ENCODE results near the gene RAET1G. TPM values are rescaled to one million over a fixed set of nuclear protein-coding genes. Genes with fewer than 3 reads are reported as not detected.
"Not testable (repeated sequence)": the region's sequence is repeated elsewhere in the genome, so short reads cannot be mapped to it uniquely, and the experiment has no call there.

RAET1G gene
- total RNA-seq, 1 donor, result not detected

GRCh38 chr6:149915970-149916865 is 6.7 kb downstream of the RAET1G start:
- Histone ChIP-seq H3K9me3 (ENCODE audit: low read depth, low read length) (no peaks in the 10 kb centered on the region), H3K4me1 (ENCODE audit: insufficient read depth, low read length) (no peaks in the 10 kb centered on the region), H3K4me3 (ENCODE audit: low read length) (no peak overlapping the region), H3K27me3 (ENCODE audit: insufficient read depth, low read length) (peaks cover 6% of the 10 kb centered on the region)

- H3K4me3 ChIP-seq (ENCODE audit: low read length), result no peak overlapping the region
- no peaks in the 10 kb centered on the region for H3K4me1 ChIP-seq (ENCODE audit: insufficient read depth, low read length)
- no peaks in the 10 kb centered on the region for H3K9me3 ChIP-seq (ENCODE audit: low read depth, low read length)
- no peaks in the 10 kb centered on the region for H3K27me3 ChIP-seq (ENCODE audit: insufficient read depth, low read length)
Measured at GRCh38 chr6:149913540-149914240, 9.2 kb downstream of the RAET1G start.

DNA sequence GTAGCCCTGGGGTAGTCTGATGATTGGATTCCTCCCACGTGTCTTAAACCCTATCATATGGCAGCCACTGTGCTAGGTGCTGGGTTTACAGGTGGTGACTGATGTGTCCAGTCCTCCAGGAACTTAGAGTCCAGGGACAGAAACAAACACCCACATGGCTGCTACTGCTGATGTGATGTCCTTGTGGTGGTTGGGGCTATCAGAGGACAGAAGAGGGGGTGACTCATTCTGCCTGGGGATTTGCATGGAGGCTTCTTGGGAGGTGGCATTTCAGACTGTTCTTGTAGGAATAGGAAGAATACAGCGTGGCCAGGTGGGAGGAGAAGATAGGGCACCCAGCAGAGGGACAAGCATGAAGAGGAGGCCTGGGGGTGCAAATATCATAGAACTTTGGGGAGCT is 9.8 kb downstream of the RAET1G start:
- no peaks in the 10 kb centered on the region for H3K4me1 ChIP-seq (ENCODE audit: insufficient read depth, low read length)
- no peaks in the 10 kb centered on the region for H3K9me3 ChIP-seq (ENCODE audit: low read depth, low read length)
- no peaks in the 10 kb centered on the region for H3K27me3 ChIP-seq (ENCODE audit: insufficient read depth, low read length)
- H3K4me3 ChIP-seq (ENCODE audit: low read length), result no peak overlapping the region

DNA sequence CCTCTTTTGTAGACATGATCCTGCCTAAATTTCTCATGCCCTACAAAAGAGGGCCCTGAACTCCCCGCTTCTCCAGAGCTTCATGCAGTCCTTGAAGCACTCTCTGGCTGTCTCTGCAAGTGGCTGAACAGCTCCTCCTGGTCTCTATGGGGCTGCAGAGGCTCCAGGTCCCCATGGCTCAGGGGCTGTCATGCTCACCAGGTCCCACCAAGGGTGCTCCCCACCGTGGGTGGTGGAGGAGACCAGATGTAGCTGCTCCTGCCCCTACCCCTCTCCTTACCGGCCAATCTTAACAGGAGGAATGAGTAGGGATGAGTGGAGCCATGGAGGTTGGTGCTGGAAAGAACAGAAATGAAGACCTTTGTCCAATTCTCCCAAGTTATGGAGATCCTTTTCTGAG is 10.2 kb downstream of the RAET1G start:
- H3K4me1 ChIP-seq (ENCODE audit: insufficient read depth, low read length); H3K9me3 ChIP-seq (ENCODE audit: low read depth, low read length); H3K4me3 ChIP-seq (ENCODE audit: low read length); H3K27me3 ChIP-seq (ENCODE audit: insufficient read depth, low read length): not testable (repeated sequence)

- Histone ChIP-seq H3K27me3 (ENCODE audit: insufficient read depth, low read length) (no peaks in the 10 kb centered on the region), H3K9me3 (ENCODE audit: low read depth, low read length) (no peaks in the 10 kb centered on the region), H3K4me1 (ENCODE audit: insufficient read depth, low read length) (no peaks in the 10 kb centered on the region), H3K4me3 (ENCODE audit: low read length) (no peak overlapping the region)
Measured at GRCh38 chr6:149910721-149911151, 12.2 kb downstream of the RAET1G start.

DNA sequence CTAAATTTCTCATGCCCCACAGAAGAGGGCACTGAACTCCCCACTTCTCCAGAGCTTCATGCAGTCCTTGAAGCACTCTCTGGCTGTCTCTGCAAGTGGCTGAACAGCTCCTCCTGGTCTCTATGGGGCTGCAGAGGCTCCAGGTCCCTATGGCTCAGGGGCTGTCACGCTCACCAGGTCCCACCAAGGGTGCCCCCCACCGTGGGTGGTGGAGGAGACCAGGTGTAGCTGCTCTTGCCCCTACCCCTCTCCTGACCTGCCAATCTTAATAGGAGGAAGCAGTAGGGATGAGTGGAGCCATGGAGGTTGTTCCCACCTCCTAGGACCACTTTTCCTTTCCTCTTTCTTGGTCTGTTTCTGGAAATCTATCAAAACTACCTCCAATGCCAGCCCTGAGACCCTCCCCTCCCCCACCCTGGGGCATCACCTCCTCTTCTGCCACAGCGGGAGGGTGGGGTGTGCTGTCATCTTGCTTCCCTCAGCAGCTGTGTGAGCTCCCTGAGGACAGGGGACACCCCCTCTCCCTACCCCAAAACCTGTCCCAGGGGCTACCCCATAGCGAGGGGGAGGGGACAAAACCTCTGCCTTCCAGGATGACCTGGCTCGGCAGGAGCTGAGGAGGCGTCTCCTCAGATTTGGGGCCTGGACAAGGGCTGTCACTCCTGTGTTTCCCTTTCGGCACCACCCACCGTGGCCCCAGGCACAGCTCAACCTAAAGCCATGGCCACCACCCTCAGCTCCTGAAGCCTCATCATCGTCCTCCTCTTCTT is 13.0 kb downstream of the RAET1G start:
- no peaks in the 10 kb centered on the region for H3K4me1 ChIP-seq (ENCODE audit: insufficient read depth, low read length)
- no peak overlapping the region for H3K4me3 ChIP-seq (ENCODE audit: low read length)
- H3K27me3 ChIP-seq (ENCODE audit: insufficient read depth, low read length), result no peaks in the 10 kb centered on the region
- no peaks in the 10 kb centered on the region for H3K9me3 ChIP-seq (ENCODE audit: low read depth, low read length)

- H3K9me3 ChIP-seq (ENCODE audit: low read depth, low read length); H3K4me3 ChIP-seq (ENCODE audit: low read length); H3K27me3 ChIP-seq (ENCODE audit: insufficient read depth, low read length); H3K4me1 ChIP-seq (ENCODE audit: insufficient read depth, low read length): not testable (repeated sequence)
Measured at GRCh38 chr6:149908480-149908879, 14.4 kb downstream of the RAET1G start.

DNA sequence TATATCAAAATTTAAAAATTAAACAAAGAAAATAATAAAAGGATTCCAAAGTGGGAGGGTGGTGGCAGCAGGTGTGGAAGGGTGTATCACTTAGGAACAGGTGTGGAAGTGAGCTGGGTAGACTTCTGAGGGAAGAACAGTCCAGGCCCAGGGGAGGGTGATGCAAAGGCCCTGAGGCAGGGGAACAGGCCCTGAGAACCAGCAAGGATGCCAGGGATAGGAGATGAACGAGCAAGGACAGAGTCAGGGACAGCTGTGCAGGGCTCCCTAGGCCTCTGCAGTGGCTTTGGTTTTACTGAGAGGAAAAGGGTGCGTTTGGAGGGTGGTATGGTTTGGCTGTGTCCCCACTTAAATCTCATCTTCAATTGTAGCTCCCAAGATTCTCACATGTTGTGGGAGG is 15.6 kb downstream of the RAET1G start:
- Histone ChIP-seq H3K27me3 (ENCODE audit: insufficient read depth, low read length) (no peaks in the 10 kb centered on the region), H3K9me3 (ENCODE audit: low read depth, low read length) (no peaks in the 10 kb centered on the region), H3K4me3 (ENCODE audit: low read length) (no peak overlapping the region), H3K4me1 (ENCODE audit: insufficient read depth, low read length) (no peaks in the 10 kb centered on the region)

DNA sequence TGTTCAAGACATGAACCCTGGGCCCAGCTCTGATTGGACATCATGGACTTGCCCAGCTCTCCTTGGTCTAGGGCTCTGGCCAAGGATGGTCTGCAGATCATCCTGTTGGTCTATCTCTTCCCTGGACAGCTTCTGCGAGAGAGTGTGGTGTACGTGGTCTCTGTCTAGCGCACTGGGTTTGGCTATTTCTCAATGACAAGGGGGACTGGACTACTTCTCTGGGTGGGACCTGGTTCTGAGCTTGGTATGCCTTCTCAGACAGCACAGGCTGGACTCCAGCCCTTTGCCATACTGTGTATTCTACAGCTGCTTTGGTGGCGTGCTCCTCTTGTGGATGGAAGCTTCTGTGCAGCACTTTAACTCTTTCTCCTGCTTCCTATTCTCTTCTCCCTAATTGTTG is 16.5 kb downstream of the RAET1G start:
- H3K4me1 ChIP-seq (ENCODE audit: insufficient read depth, low read length), result no peaks in the 10 kb centered on the region
- no peak overlapping the region for H3K4me3 ChIP-seq (ENCODE audit: low read length)
- no peaks in the 10 kb centered on the region for H3K9me3 ChIP-seq (ENCODE audit: low read depth, low read length)
- H3K27me3 ChIP-seq (ENCODE audit: insufficient read depth, low read length), result no peaks in the 10 kb centered on the region

DNA sequence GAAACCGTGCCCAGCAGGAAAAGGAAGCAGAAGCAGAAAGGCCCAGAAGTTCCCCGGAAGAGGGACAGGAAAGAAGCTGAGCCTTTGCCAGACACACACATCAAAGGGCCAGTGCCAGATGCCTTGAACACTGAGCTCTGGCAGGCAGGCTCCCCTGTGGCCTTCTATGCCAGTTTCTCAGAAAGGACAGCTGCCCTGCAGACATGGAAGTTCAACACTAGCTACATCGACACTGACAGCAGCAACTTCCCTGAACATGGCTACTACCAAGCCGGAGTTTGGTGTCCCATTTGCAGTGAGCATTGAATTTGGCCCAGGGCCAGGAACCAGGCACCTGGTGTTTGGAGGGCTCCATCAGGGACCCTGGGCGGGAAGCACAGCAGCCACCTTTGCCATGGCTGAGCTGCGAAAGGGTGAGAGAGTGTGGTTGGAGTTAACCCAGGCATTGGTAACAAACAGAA is 17.0 kb downstream of the RAET1G start:
- no peaks in the 10 kb centered on the region for H3K4me1 ChIP-seq (ENCODE audit: insufficient read depth, low read length)
- no peaks in the 10 kb centered on the region for H3K27me3 ChIP-seq (ENCODE audit: insufficient read depth, low read length)
- no peaks in the 10 kb centered on the region for H3K9me3 ChIP-seq (ENCODE audit: low read depth, low read length)
- H3K4me3 ChIP-seq (ENCODE audit: low read length), result no peak overlapping the region

GRCh38 chr6:149905371-149905910 is 17.5 kb downstream of the RAET1G start:
- Histone ChIP-seq H3K4me3 (ENCODE audit: low read length) (no peak overlapping the region), H3K9me3 (ENCODE audit: low read depth, low read length) (no peaks in the 10 kb centered on the region), H3K4me1 (ENCODE audit: insufficient read depth, low read length) (no peaks in the 10 kb centered on the region), H3K27me3 (ENCODE audit: insufficient read depth, low read length) (no peaks in the 10 kb centered on the region)

- H3K27me3 ChIP-seq (ENCODE audit: insufficient read depth, low read length), result no peaks in the 10 kb centered on the region
- no peaks in the 10 kb centered on the region for H3K4me1 ChIP-seq (ENCODE audit: insufficient read depth, low read length)
- H3K9me3 ChIP-seq (ENCODE audit: low read depth, low read length), result no peaks in the 10 kb centered on the region
- H3K4me3 ChIP-seq (ENCODE audit: low read length), result no peak overlapping the region
Measured at GRCh38 chr6:149904661-149905370, 18.1 kb downstream of the RAET1G start.

DNA sequence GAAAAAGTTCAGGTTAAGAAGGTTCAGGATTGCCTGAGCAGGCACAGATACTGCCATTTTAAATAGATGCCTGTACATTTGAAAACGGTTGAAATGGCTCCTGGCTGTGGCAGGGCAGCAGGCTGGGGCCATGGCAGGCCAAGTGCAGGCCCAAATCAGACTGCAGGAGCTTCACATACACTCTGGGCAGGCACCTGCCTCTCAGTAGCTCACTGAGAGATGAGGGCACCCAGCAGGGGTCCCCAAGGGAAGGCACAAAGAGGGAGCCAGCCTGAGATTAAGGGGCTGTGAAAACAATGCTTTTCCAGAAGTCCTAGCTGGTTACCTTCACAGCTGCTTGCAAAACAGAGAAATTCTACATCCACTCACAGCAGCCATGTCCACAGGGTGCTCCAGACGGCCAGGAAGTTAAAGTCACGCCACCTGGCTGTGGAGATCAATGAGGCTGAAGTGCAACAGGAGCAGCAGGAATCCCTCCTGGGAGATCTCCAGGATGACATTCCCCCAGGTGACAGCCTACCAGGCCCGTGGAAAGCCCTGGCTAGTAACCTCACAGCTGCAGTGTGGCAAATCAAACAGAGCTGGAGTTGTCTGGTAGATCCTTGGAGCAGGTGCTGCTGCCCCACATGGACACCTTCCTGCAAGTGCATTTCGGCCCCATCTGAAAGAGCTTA is 18.8 kb downstream of the RAET1G start:
- Histone ChIP-seq H3K9me3 (ENCODE audit: low read depth, low read length) (no peaks in the 10 kb centered on the region), H3K27me3 (ENCODE audit: insufficient read depth, low read length) (no peaks in the 10 kb centered on the region), H3K4me3 (ENCODE audit: low read length) (no peak overlapping the region), H3K4me1 (ENCODE audit: insufficient read depth, low read length) (no peaks in the 10 kb centered on the region)

All from mononuclear cell (primary cell).